Vagina (tissue), 2 donors: ENCODE measurements around the gene STK32B.

Experiments
- CTCF ChIP-seq, 3 experiments: fragments of 450-650 bp in 2 of 3; fragments of 200-600 bp in 1 of 3; sonication (generic) in 1 of 3; IDR thresholded peaks; one replicate each; pipeline ENCODE4 v1.5.1; 2017 to 2019; ENCODE audit warnings: antibody characterized with exemption in 3 of 3, mild to moderate bottlenecking in 2 of 3, moderate library complexity in 2 of 3
- POLR2A ChIP-seq, 2 donors: fragments of 450-650 bp; IDR thresholded peaks; one replicate each; pipeline ENCODE4 v1.6.1; 2017; ENCODE audit warnings: antibody characterized with exemption in 2 of 2, mild to moderate bottlenecking in 2 of 2, moderate library complexity in 2 of 2
- POLR2AphosphoS5 ChIP-seq, 2 donors: sonication (generic); formaldehyde crosslinking; IDR thresholded peaks; one replicate each; pipeline ENCODE4 v1.9.0; 2017; ENCODE audit warnings: antibody characterized with exemption in 2 of 2, mild to moderate bottlenecking in 2 of 2, low read depth in 1 of 2; ENCODE audit not compliant: insufficient read depth in 1 of 2

DNA sequence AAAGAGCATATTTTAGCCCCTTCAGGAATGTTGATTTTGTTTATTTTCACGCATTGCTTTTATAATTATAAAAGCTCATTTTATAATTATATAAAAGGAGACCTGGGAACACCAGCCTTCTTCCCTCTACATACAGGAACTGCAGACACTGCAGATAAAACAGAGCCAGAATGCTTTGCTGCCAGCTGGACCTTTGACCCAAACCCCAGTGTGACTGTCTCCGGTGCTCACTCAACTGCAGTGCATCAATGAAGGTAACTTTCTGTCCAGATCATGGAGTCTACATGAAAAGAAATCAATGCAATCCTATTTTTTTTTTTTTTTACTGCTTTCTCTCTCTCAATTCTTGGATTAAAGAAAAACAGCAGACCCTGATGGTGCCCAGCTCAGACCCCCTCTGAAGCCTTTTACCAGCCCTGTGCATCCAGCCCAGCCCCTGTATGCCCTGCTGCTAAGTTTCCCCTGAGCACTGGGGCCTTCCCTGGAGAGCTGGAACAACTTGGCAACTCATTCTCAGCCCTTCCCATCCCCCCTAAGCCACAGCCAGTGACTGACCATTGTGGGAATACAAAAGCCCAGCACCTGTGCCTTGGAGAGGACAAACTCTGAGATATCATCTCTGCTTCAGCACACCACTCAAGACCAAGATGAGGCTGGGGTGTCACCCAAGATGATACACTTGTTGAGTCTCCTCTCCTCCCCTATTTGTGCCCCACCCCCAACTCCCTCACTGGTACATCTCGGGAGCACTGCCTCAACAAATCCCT is 475.0 kb downstream of the STK32B start:
- TF ChIP-seq POLR2AphosphoS5 (IDR thresholded peaks at IDR 0.05; ENCODE audit: insufficient read depth in 1 of 2, low read depth in 1 of 2) (no peak), POLR2A (IDR thresholded peaks at IDR 0.05) (no peak), CTCF (IDR thresholded peaks at IDR 0.05) (no peak)
